GM18499 (cell line): ENCODE measurements around the gene EGFR.

Experiments
- ATAC-seq: cut with Tn5 transposase; IDR thresholded peaks from one replicate; pipeline ENCODE4 v1.9.1; 2021; ENCODE audit warnings: moderate number of reproducible peaks; ENCODE audit not compliant: insufficient read depth, unreplicated experiment

Gene EGFR

GRCh38 chr7:55093674-55094073, 74.9 kb downstream of the EGFR start:
- no peak for ATAC-seq

- ATAC-seq: no peak
Observed at GRCh38 chr7:55094092-55094690, 75.4 kb downstream of the EGFR start.

- ATAC-seq: no peak
Observed at GRCh38 chr7:55095672-55096071, 76.9 kb downstream of the EGFR start.

- ATAC-seq: no peak
Observed at GRCh38 chr7:55096323-55096722, 77.5 kb downstream of the EGFR start.

GRCh38 chr7:55097100-55097499, 78.3 kb downstream of the EGFR start:
- no peak for ATAC-seq

GRCh38 chr7:55099066-55099820, 80.4 kb downstream of the EGFR start:
- no peak for ATAC-seq

- no peak for ATAC-seq
Observed at GRCh38 chr7:55099821-55100543, 81.2 kb downstream of the EGFR start.

GRCh38 chr7:55100544-55101327, 81.9 kb downstream of the EGFR start:
- ATAC-seq: no peak

GRCh38 chr7:55101359-55101758, 82.5 kb downstream of the EGFR start:
- no peak for ATAC-seq

GRCh38 chr7:55104123-55104522, 85.3 kb downstream of the EGFR start:
- no peak for ATAC-seq

GRCh38 chr7:55104712-55105433, 86.1 kb downstream of the EGFR start:
- ATAC-seq: no peak

GRCh38 chr7:55105952-55106351, 87.1 kb downstream of the EGFR start:
- ATAC-seq: no peak

- no peak for ATAC-seq
Observed at GRCh38 chr7:55107946-55108345, 89.1 kb downstream of the EGFR start.

GRCh38 chr7:55108401-55108800, 89.6 kb downstream of the EGFR start:
- no peak for ATAC-seq

- no peak for ATAC-seq
Observed at GRCh38 chr7:55108818-55109217, 90.0 kb downstream of the EGFR start.

GRCh38 chr7:55109404-55110167, 90.8 kb downstream of the EGFR start:
- ATAC-seq: no peak

GRCh38 chr7:55110282-55110992, 91.6 kb downstream of the EGFR start:
- ATAC-seq: no peak

GRCh38 chr7:55110993-55111361, 92.2 kb downstream of the EGFR start:
- no peak for ATAC-seq

- ATAC-seq: no peak
Observed at GRCh38 chr7:55112056-55112455, 93.2 kb downstream of the EGFR start.
